ENCODE results near the gene ROCK2. TPM values are rescaled to one million over a fixed set of nuclear protein-coding genes. Genes with fewer than 3 reads are reported as not detected.

Gene ROCK2
- total RNA-seq, 1 donor from 2014 or later: 36.1 TPM

DNA sequence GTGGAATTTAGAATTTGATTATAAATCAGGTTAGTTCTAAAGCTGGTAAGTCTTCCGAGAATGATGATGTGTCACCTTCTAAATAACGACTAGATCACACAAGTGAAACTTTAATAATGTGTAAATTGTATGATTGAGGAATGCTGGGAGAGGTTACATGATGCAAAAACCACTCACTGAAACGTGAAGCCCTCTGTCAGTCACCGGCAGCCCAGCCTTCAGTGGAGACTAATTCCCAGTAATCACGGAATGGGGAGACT, 45.9 kb upstream of the ROCK2 start:
- peaks cover 12% of the 10 kb centered on the region for H3K4me1 ChIP-seq
- no peak overlapping the region for H3K9ac ChIP-seq
- no peaks in the 10 kb centered on the region for H4K20me1 ChIP-seq (ENCODE audit: low read depth)
- Mint-ChIP-seq H3K4me1 (peaks cover 71% of the 10 kb centered on the region), H3K4me3 (no peak overlapping the region), H3K36me3 (no peaks in the 10 kb centered on the region), H3K9me3 (no peaks in the 10 kb centered on the region), H3K27ac (peak overlapping the region; percentile 60), H3K27me3 (ENCODE audit: insufficient read depth, low read depth) (peaks cover 13% of the 10 kb centered on the region)
- no peaks in the 10 kb centered on the region for H3K27me3 ChIP-seq
- no peaks in the 10 kb centered on the region for H3K79me2 ChIP-seq (ENCODE audit: low read depth)
- TF ChIP-seq EZH2phosphoT487 (IDR thresholded peaks at IDR 0.05): no peak
- TF ChIP-seq, protein P1, sequence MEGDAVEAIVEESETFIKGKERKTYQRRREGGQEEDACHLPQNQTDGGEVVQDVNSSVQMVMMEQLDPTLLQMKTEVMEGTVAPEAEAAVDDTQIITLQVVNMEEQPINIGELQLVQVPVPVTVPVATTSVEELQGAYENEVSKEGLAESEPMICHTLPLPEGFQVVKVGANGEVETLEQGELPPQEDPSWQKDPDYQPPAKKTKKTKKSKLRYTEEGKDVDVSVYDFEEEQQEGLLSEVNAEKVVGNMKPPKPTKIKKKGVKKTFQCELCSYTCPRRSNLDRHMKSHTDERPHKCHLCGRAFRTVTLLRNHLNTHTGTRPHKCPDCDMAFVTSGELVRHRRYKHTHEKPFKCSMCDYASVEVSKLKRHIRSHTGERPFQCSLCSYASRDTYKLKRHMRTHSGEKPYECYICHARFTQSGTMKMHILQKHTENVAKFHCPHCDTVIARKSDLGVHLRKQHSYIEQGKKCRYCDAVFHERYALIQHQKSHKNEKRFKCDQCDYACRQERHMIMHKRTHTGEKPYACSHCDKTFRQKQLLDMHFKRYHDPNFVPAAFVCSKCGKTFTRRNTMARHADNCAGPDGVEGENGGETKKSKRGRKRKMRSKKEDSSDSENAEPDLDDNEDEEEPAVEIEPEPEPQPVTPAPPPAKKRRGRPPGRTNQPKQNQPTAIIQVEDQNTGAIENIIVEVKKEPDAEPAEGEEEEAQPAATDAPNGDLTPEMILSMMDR (IDR thresholded peaks at IDR 0.05): no peak
- H3K36me3 ChIP-seq: no peaks in the 10 kb centered on the region
- no peak overlapping the region for H3K4me2 ChIP-seq
- H3F3A ChIP-seq (ENCODE audit: low read depth): no peaks in the 10 kb centered on the region
- H2AFZ ChIP-seq (replicated peaks): no peak overlapping the region
- DNase-seq (ENCODE audit: low spot score): no peak
- H3K9me3 ChIP-seq (ENCODE audit: low read depth): no peaks in the 10 kb centered on the region
- H3K27ac ChIP-seq: no peak overlapping the region
- H3K4me3 ChIP-seq: no peak overlapping the region

DNA sequence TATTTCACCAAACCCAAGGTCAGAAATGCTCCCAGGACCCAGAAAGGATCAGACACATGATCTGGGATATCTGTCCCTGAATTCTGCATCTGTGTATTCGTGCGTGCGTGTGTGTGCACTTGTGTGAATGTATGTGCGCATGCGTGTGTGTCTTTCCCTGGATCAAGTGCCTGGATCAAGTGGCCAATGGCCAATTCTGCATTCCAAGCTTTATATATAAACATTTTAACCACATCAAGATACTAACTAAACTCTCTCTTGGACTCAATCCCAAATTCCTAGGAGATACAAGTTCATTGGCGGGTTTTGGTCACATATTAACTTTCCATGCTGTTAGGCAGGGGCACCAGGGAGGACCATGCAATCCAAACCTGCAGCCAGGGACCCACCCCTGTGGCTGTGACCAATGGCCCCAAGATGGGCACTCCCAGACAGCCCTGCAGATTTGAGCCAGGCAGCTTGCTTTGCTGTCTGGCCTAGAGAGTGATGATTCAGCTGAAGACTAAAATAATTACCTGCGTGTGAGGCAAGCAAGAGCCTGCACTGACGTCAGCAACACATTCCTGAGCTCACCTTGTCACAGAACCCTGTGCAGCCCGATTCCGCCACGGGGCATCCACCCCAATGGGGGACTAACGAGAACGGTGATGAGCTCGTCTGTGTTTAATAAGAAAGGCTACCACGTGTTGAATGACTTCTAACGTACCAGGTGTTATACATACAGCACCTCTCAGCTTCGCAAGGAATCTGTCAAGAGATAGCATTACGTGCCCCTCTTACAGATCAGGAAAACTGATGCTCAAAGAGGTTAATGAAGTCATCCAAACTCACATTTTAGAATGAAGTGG, 45.3 kb upstream of the ROCK2 start:
- H3K4me1 ChIP-seq: peaks cover 12% of the 10 kb centered on the region
- no peak overlapping the region for H3K9ac ChIP-seq
- peaks cover 13% of the 10 kb centered on the region for H3K27me3 Mint-ChIP-seq (ENCODE audit: insufficient read depth, low read depth)
- no peaks in the 10 kb centered on the region for H3K36me3 Mint-ChIP-seq
- no peaks in the 10 kb centered on the region for H3F3A ChIP-seq (ENCODE audit: low read depth)
- H3K36me3 ChIP-seq: no peaks in the 10 kb centered on the region
- H3K9me3 Mint-ChIP-seq: no peaks in the 10 kb centered on the region
- DNase-seq (ENCODE audit: low spot score): no peak
- H3K27ac Mint-ChIP-seq: peak overlapping the region; percentile 93
- H3K4me2 ChIP-seq: no peak overlapping the region
- H3K9me3 ChIP-seq (ENCODE audit: low read depth): no peaks in the 10 kb centered on the region
- TF ChIP-seq EZH2 (IDR thresholded peaks at IDR 0.05) (no peak), EZH2phosphoT487 (IDR thresholded peaks at IDR 0.05) (no peak)
- TF ChIP-seq, protein P1 (IDR thresholded peaks at IDR 0.05): no peak
- H4K20me1 ChIP-seq (ENCODE audit: low read depth): no peaks in the 10 kb centered on the region
- no peaks in the 10 kb centered on the region for H3K27me3 ChIP-seq
- no peak overlapping the region for H2AFZ ChIP-seq (replicated peaks)
- no peak overlapping the region for H3K4me3 Mint-ChIP-seq
- H3K4me1 Mint-ChIP-seq: peaks cover 65% of the 10 kb centered on the region
- H3K27ac ChIP-seq: no peak overlapping the region
- no peak overlapping the region for H3K4me3 ChIP-seq
- H3K79me2 ChIP-seq (ENCODE audit: low read depth): no peaks in the 10 kb centered on the region

DNA sequence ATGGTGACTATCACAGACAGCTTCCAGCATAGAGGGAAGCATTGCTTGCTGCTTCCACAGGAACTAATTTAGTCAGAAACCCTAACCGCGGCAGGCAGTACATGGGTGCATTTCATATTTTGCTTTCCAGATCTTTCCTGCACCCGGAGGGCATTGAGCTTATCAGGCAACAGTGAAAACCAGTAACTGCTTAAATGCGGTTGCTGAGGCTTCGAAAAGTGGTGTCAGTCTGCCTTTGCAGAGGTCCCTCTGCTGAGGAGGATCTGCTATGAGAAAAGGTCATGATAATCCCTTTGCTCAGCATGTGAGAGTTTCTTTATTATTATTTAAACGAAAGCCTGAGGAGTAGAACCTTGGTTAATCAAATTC, 44.6 kb upstream of the ROCK2 start:
- H2AFZ ChIP-seq (replicated peaks): no peak overlapping the region
- peaks cover 11% of the 10 kb centered on the region for H3K27me3 Mint-ChIP-seq (ENCODE audit: insufficient read depth, low read depth)
- H3K9me3 Mint-ChIP-seq: no peaks in the 10 kb centered on the region
- H3K36me3 ChIP-seq: no peaks in the 10 kb centered on the region
- H3F3A ChIP-seq (ENCODE audit: low read depth): no peaks in the 10 kb centered on the region
- no peak overlapping the region for H3K4me2 ChIP-seq
- no peaks in the 10 kb centered on the region for H3K27me3 ChIP-seq
- no peaks in the 10 kb centered on the region for H3K36me3 Mint-ChIP-seq
- no peaks in the 10 kb centered on the region for H4K20me1 ChIP-seq (ENCODE audit: low read depth)
- no peak for DNase-seq (ENCODE audit: low spot score)
- H3K27ac Mint-ChIP-seq: peak overlapping the region; percentile 93
- peaks cover 12% of the 10 kb centered on the region for H3K4me1 ChIP-seq
- no peaks in the 10 kb centered on the region for H3K9me3 ChIP-seq (ENCODE audit: low read depth)
- peaks cover 61% of the 10 kb centered on the region for H3K4me1 Mint-ChIP-seq
- H3K4me3 Mint-ChIP-seq: no peak overlapping the region
- no peak overlapping the region for H3K4me3 ChIP-seq
- H3K79me2 ChIP-seq (ENCODE audit: low read depth): no peaks in the 10 kb centered on the region
- no peak for TF ChIP-seq EZH2phosphoT487 (IDR thresholded peaks at IDR 0.05)
- no peak for TF ChIP-seq EZH2 (IDR thresholded peaks at IDR 0.05)
- TF ChIP-seq, protein P1 (IDR thresholded peaks at IDR 0.05): no peak
- no peak overlapping the region for H3K9ac ChIP-seq
- H3K27ac ChIP-seq: no peak overlapping the region

All from neural progenitor cell (in vitro differentiated cells).